A549 (cell line): ENCODE measurements around the gene XPR1. TPM values are rescaled to one million over a fixed set of nuclear protein-coding genes. Genes with fewer than 3 reads are reported as not detected.

ENCODE experiments used
- ATAC-seq, 2 experiments: fragments of 200-7000 bp in 1 of 2; fragments of >200 bp in 1 of 2; cut with Nextera tagmentation in 1 of 2; cut with Tn5 transposase in 1 of 2; 3 replicates each; pipeline versions ENCODE4 v1.8.0 to v1.9.1; 2018 to 2020; ENCODE audit warnings: mild to moderate bottlenecking in 1 of 2, moderate library complexity in 1 of 2
- CTCF ChIA-PET: fragments of 300-600 bp; sonication (Branson Sonifier 250); formaldehyde crosslinking; extraction: SDS; loops from one replicate; lab custom pipeline; 2021; ENCODE audit warnings: antibody characterized with exemption, inconsistent platforms; lab: Yijun Ruan, JAX
- POLR2A ChIA-PET: fragments of 350-600 bp; formaldehyde crosslinking; extraction: SDS; loops from one replicate; lab custom pipeline; 2021; ENCODE audit warnings: antibody characterized with exemption, inconsistent platforms; lab: Yijun Ruan, JAX
- DNase-seq, 2 experiments: peaks; one replicate each; pipeline versions ENCODE4 v3.0.0 to v3.0.0-alpha.2; 2011 to 2016; ENCODE audit warnings: low read depth in 1 of 2, low spot score in 1 of 2
- FAIRE-seq: peaks from 2 replicates; lab custom pipeline; 2011; peaks lifted over from hg19 to GRCh38; lab: Jason Lieb, UNC
- H3K27ac ChIP-seq, 2 experiments: fragments of >200 bp; sonication (Bioruptor Twin); formaldehyde crosslinking; 3 replicates each; pipeline ENCODE4 v1.5.1; 2016 to 2017
- H3K4me1 ChIP-seq: fragments of >200 bp; sonication (Bioruptor Twin); formaldehyde crosslinking; 3 replicates; pipeline ENCODE4 v1.6.1; 2016
- H3K4me2 ChIP-seq: fragments of >200 bp; sonication (Bioruptor Twin); formaldehyde crosslinking; 3 replicates; pipeline ENCODE4 v1.6.1; 2016
- H3K4me3 ChIP-seq: fragments of >200 bp; sonication (Bioruptor Twin); formaldehyde crosslinking; 3 replicates; pipeline ENCODE4 v1.5.1; 2016
- H3K9me3 ChIP-seq: fragments of >200 bp; sonication (Bioruptor Twin); formaldehyde crosslinking; 3 replicates; pipeline ENCODE4 v1.6.1; 2016
- CBX2 ChIP-seq: fragments of 200-600 bp; sonication (generic); IDR thresholded peaks from 2 replicates; pipeline ENCODE4 v1.6.1; 2016; ENCODE audit warnings: low read depth, mild to moderate bottlenecking, borderline replicate concordance
- CEBPB ChIP-seq, 2 experiments: fragments of >200 bp in 1 of 2; sonication (Bioruptor Twin) in 1 of 2; formaldehyde crosslinking in 1 of 2; IDR thresholded peaks; 2 replicates each; pipeline ENCODE4 v1.6.1; 2012 to 2016
- CHD2 ChIP-seq: fragments of 150-350 bp; IDR thresholded peaks from 2 replicates; pipeline ENCODE4 v1.6.1; 2014; ENCODE audit warnings: low read length; ENCODE audit not compliant: partially characterized antibody
- CHD4 ChIP-seq: fragments of 200-600 bp; sonication (generic); IDR thresholded peaks from 2 replicates; pipeline ENCODE4 v1.6.1; 2016; ENCODE audit warnings: antibody characterized with exemption, mild to moderate bottlenecking, borderline replicate concordance
- EP300 ChIP-seq, 2 experiments: fragments of >200 bp; sonication (Bioruptor Twin); formaldehyde crosslinking; IDR thresholded peaks; 2 replicates in 1 of 2; 3 replicates in 1 of 2; pipeline ENCODE4 v1.6.1; 2016 to 2017
- GATA3 ChIP-seq: IDR thresholded peaks from 2 replicates; pipeline ENCODE4 v1.6.1; 2012; ENCODE audit warnings: borderline replicate concordance
- HDAC2 ChIP-seq: fragments of 200-600 bp; sonication (generic); IDR thresholded peaks from 2 replicates; pipeline ENCODE4 v1.6.1; 2016
- JUNB ChIP-seq: fragments of >200 bp; sonication (Bioruptor Twin); formaldehyde crosslinking; IDR thresholded peaks from 2 replicates; pipeline ENCODE4 v1.6.1; 2016
- KDM1A ChIP-seq: fragments of 200-600 bp; sonication (generic); IDR thresholded peaks from 2 replicates; pipeline ENCODE4 v1.6.1; 2016; ENCODE audit warnings: low read depth, mild to moderate bottlenecking
- MAFK ChIP-seq: fragments of 450-650 bp; IDR thresholded peaks from 2 replicates; pipeline ENCODE4 v1.6.1; 2014; ENCODE audit not compliant: partially characterized antibody
- NPAS2 ChIP-seq: fragments of 250-450 bp; sonication (Bioruptor Pico); IDR thresholded peaks from 2 replicates; pipeline ENCODE4 v1.8.0; 2022; ENCODE audit warnings: mild to moderate bottlenecking, moderate library complexity, borderline replicate concordance
- RFX5 ChIP-seq: fragments of 450-650 bp; IDR thresholded peaks from 2 replicates; pipeline ENCODE4 v1.7.1; 2014; ENCODE audit warnings: antibody characterized with exemption, mild to moderate bottlenecking, moderate library complexity
- TFCP2L1 ChIP-seq: fragments of 250-450 bp; sonication (Bioruptor Pico); IDR thresholded peaks from 2 replicates; pipeline ENCODE4 v1.5.0; 2021; ENCODE audit warnings: mild to moderate bottlenecking
- WGBS: methylation state at CpG from one replicate; pipeline ENCODE4 v1.1.6; 2017; ENCODE audit errors: missing lambda C conversion rate; 5-methylcytosine and 5-hydroxymethylcytosine counted together
- polyA plus RNA-seq, 4 experiments: library from polyadenylated mRNA; depleted of rRNA in 3 of 4; stranded (reverse); fragments of >200 nt; fragmentation: RNase III in 1 of 4; extraction: RNeasy Plus Mini Kit Qiagen cat#74134 plus additional on column Dnase treatment in 1 of 4; gene quantifications; 2 replicates in 3 of 4; 3 replicates in 1 of 4; pipeline ENCODE4 v1.2.3, GENCODE V29; 2011 to 2017
- TF ChIP-seq, protein P1 (sequence below): fragments of 250-450 bp; sonication (Bioruptor Pico); IDR thresholded peaks from 2 replicates; pipeline ENCODE4 v1.5.0; 2021; ENCODE audit warnings: mild to moderate bottlenecking, moderate library complexity, borderline replicate concordance
- TF ChIP-seq, protein P2 (sequence below): fragments of >200 bp; sonication (Bioruptor Twin); formaldehyde crosslinking; IDR thresholded peaks from 2 replicates; pipeline ENCODE4 v1.6.1; 2016
- TF ChIP-seq, protein P3 (sequence below): IDR thresholded peaks from 2 replicates; pipeline ENCODE4 v1.6.1; 2012; ENCODE audit warnings: low read depth, borderline replicate concordance
- TF ChIP-seq, protein P4 (sequence below): fragments of 150-350 bp; IDR thresholded peaks from 2 replicates; pipeline ENCODE4 v1.6.1; 2014; ENCODE audit warnings: low read depth, mild to moderate bottlenecking, low read length
- TF ChIP-seq, protein P5 (sequence below): IDR thresholded peaks from 2 replicates; pipeline ENCODE4 v1.6.1; 2012
- TF ChIP-seq, protein P6 (sequence below): fragments of 200-600 bp; sonication (generic); IDR thresholded peaks from 2 replicates; pipeline ENCODE4 v1.6.1; 2016; ENCODE audit warnings: antibody characterized with exemption, mild to moderate bottlenecking, moderate library complexity

The XPR1 gene
- polyA plus RNA-seq, 2 of the 4 experiments (the other 2 are of a cell fraction), result 37.5 to 86.1 TPM

DNA sequence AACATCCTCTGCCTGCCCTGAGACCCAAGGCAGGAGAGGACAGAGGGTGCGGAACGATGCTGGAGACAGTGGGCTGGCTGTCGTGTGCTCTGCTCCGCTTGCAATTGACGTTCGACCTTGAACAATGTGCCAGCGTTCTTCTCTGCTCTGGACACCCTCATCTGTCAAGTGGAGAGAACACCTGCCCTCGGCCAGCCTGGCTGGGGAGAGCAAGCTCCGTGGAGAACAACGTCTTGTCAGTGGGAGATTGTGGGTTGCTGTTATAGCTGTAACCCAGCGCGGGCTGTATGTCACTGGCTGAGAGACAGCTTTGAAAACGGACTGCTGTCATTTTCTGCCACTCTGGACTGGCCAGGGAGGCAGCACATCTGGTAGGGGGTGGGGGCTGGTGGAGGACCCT lies 295.5 kb downstream of the XPR1 start:
- FAIRE-seq, result no peak
- no peaks in the 10 kb centered on the region for H3K4me1 ChIP-seq
- ChIA-PET POLR2A (no interaction called here), CTCF (interaction anchor here (0.7 kb wide), 1 partner anchor 46 kb away, joined by 4 read pairs; no protein-coding TSS in a partner anchor)
- H3K4me2 ChIP-seq, result no peak overlapping the region
- TF ChIP-seq TFCP2L1 (CRISPR knock-in tag), result no peak
- no peak for TF ChIP-seq NPAS2 (CRISPR knock-in tag)
- TF ChIP-seq, protein P1, sequence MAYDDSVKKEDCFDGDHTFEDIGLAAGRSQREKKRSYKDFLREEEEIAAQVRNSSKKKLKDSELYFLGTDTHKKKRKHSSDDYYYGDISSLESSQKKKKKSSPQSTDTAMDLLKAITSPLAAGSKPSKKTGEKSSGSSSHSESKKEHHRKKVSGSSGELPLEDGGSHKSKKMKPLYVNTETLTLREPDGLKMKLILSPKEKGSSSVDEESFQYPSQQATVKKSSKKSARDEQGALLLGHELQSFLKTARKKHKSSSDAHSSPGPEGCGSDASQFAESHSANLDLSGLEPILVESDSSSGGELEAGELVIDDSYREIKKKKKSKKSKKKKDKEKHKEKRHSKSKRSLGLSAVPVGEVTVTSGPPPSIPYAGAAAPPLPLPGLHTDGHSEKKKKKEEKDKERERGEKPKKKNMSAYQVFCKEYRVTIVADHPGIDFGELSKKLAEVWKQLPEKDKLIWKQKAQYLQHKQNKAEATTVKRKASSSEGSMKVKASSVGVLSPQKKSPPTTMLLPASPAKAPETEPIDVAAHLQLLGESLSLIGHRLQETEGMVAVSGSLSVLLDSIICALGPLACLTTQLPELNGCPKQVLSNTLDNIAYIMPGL (CRISPR knock-in tag), result no peak
- TF ChIP-seq, protein P2, sequence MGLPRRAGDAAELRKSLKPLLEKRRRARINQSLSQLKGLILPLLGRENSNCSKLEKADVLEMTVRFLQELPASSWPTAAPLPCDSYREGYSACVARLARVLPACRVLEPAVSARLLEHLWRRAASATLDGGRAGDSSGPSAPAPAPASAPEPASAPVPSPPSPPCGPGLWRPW, result no peak
- no peak for TF ChIP-seq KDM1A
- no peak for TF ChIP-seq MAFK
- TF ChIP-seq RFX5, result no peak
- no peak for TF ChIP-seq HDAC2
- TF ChIP-seq GATA3, result no peak
- TF ChIP-seq CHD2, result no peak
- no peak for TF ChIP-seq JUNB
- no peak for TF ChIP-seq CBX2
- TF ChIP-seq, protein P3, sequence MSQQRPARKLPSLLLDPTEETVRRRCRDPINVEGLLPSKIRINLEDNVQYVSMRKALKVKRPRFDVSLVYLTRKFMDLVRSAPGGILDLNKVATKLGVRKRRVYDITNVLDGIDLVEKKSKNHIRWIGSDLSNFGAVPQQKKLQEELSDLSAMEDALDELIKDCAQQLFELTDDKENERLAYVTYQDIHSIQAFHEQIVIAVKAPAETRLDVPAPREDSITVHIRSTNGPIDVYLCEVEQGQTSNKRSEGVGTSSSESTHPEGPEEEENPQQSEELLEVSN, result no peak
- TF ChIP-seq, protein P4, sequence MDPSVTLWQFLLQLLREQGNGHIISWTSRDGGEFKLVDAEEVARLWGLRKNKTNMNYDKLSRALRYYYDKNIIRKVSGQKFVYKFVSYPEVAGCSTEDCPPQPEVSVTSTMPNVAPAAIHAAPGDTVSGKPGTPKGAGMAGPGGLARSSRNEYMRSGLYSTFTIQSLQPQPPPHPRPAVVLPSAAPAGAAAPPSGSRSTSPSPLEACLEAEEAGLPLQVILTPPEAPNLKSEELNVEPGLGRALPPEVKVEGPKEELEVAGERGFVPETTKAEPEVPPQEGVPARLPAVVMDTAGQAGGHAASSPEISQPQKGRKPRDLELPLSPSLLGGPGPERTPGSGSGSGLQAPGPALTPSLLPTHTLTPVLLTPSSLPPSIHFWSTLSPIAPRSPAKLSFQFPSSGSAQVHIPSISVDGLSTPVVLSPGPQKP, result no peak
- no peak for TF ChIP-seq CHD4
- no peak for TF ChIP-seq EP300 (IDR thresholded peaks at IDR 0.05)
- TF ChIP-seq, protein P5, sequence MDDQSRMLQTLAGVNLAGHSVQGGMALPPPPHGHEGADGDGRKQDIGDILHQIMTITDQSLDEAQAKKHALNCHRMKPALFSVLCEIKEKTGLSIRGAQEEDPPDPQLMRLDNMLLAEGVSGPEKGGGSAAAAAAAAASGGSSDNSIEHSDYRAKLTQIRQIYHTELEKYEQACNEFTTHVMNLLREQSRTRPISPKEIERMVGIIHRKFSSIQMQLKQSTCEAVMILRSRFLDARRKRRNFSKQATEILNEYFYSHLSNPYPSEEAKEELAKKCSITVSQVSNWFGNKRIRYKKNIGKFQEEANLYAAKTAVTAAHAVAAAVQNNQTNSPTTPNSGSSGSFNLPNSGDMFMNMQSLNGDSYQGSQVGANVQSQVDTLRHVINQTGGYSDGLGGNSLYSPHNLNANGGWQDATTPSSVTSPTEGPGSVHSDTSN, result no peak
- TF ChIP-seq CEBPB (IDR thresholded peaks at IDR 0.05), result no peak
- TF ChIP-seq, protein P6, sequence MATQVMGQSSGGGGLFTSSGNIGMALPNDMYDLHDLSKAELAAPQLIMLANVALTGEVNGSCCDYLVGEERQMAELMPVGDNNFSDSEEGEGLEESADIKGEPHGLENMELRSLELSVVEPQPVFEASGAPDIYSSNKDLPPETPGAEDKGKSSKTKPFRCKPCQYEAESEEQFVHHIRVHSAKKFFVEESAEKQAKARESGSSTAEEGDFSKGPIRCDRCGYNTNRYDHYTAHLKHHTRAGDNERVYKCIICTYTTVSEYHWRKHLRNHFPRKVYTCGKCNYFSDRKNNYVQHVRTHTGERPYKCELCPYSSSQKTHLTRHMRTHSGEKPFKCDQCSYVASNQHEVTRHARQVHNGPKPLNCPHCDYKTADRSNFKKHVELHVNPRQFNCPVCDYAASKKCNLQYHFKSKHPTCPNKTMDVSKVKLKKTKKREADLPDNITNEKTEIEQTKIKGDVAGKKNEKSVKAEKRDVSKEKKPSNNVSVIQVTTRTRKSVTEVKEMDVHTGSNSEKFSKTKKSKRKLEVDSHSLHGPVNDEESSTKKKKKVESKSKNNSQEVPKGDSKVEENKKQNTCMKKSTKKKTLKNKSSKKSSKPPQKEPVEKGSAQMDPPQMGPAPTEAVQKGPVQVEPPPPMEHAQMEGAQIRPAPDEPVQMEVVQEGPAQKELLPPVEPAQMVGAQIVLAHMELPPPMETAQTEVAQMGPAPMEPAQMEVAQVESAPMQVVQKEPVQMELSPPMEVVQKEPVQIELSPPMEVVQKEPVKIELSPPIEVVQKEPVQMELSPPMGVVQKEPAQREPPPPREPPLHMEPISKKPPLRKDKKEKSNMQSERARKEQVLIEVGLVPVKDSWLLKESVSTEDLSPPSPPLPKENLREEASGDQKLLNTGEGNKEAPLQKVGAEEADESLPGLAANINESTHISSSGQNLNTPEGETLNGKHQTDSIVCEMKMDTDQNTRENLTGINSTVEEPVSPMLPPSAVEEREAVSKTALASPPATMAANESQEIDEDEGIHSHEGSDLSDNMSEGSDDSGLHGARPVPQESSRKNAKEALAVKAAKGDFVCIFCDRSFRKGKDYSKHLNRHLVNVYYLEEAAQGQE, result no peak
- ATAC-seq, result no peak
- no peak overlapping the region for H3K27ac ChIP-seq
- no peak overlapping the region for H3K4me3 ChIP-seq
- 84% methylated on average over 11 of the region's 13 CpGs for WGBS
- H3K9me3 ChIP-seq, result no peaks in the 10 kb centered on the region
- no peak for DNase-seq
